Gastrocnemius medialis (tissue), 4 donors: Measurements from ENCODE around the gene COL9A3.

Experiments
- CTCF ChIP-seq, 5 experiments: fragments of 450-650 bp in 3 of 5; fragments of 200-600 bp in 2 of 5; sonication (generic) in 2 of 5; IDR thresholded peaks in 4 of 5; conservative IDR thresholded peaks in 1 of 5; 1 replicate in 4 of 5; 2 replicates in 1 of 5; pipeline ENCODE4 v1.5.1; 2016 to 2019; ENCODE audit warnings: antibody characterized with exemption in 5 of 5, mild to moderate bottlenecking in 3 of 5, moderate library complexity in 3 of 5
- POLR2A ChIP-seq, 2 donors: fragments of 450-650 bp; IDR thresholded peaks; one replicate each; pipeline ENCODE4 v1.6.1; 2017; ENCODE audit warnings: antibody characterized with exemption in 2 of 2, mild to moderate bottlenecking in 2 of 2, moderate library complexity in 2 of 2

- TF ChIP-seq CTCF (IDR thresholded peaks at IDR 0.05 in 4 of 5, conservative IDR thresholded peaks at IDR 0.05 in 1 of 5), result no peak
- no peak for TF ChIP-seq POLR2A (IDR thresholded peaks at IDR 0.05)
Measured at GRCh38 chr20:62840244-62841197, 23.7 kb downstream of the COL9A3 start.
